GM18508 (cell line): ENCODE results near the gene TRAPPC2.

Experiments used
- ATAC-seq: cut with Tn5 transposase; IDR thresholded peaks from one replicate; pipeline ENCODE4 v1.9.1; 2021; ENCODE audit warnings: moderate number of reproducible peaks; ENCODE audit not compliant: insufficient read depth, unreplicated experiment

The TRAPPC2 gene

GRCh38 chrX:13734278-13735172 is at the start of gene TRAPPC2, which contains the start of gene OFD1:
TRAPPC2 (minus strand) TSS chrX:13734620; CDS start chrX:13719963, 14,657 bp downstream.
OFD1 (plus strand) TSS chrX:13734748; CDS start chrX:13735072, 324 bp downstream.
- peak; percentile 86 for ATAC-seq

GRCh38 chrX:13780868-13781427 is 46.5 kb upstream of the TRAPPC2 start:
- no peak for ATAC-seq

GRCh38 chrX:13778916-13779315 is 44.5 kb upstream of the TRAPPC2 start:
- ATAC-seq, result no peak

GRCh38 chrX:13776387-13776786 is 42.0 kb upstream of the TRAPPC2 start:
- no peak for ATAC-seq

GRCh38 chrX:13775837-13776236 is 41.4 kb upstream of the TRAPPC2 start:
- no peak for ATAC-seq

GRCh38 chrX:13774696-13775095 is 40.3 kb upstream of the TRAPPC2 start:
- ATAC-seq, result no peak

- ATAC-seq, result no peak
These were observed 35.7 kb upstream of the TRAPPC2 start for GRCh38 chrX:13770013-13770535.

GRCh38 chrX:13768939-13769338 is 34.5 kb upstream of the TRAPPC2 start:
- ATAC-seq, result no peak

- ATAC-seq, result no peak
These were observed 30.3 kb upstream of the TRAPPC2 start for GRCh38 chrX:13764765-13765164.

- no peak for ATAC-seq
These were observed 29.9 kb upstream of the TRAPPC2 start for GRCh38 chrX:13764281-13764680.

- no peak for ATAC-seq
These were observed 29.1 kb upstream of the TRAPPC2 start for GRCh38 chrX:13763489-13763888.

GRCh38 chrX:13761606-13762414 is 27.4 kb upstream of the TRAPPC2 start:
- no peak for ATAC-seq

GRCh38 chrX:13760426-13760825 is 26.0 kb upstream of the TRAPPC2 start:
- no peak for ATAC-seq

- peak; percentile 53 for ATAC-seq
These were observed 24.8 kb upstream of the TRAPPC2 start for GRCh38 chrX:13759152-13759718.

- no peak for ATAC-seq
These were observed 22.0 kb upstream of the TRAPPC2 start for GRCh38 chrX:13756381-13756780.

GRCh38 chrX:13755254-13755653 is 20.8 kb upstream of the TRAPPC2 start:
- ATAC-seq, result no peak

GRCh38 chrX:13754765-13755164 is 20.3 kb upstream of the TRAPPC2 start:
- ATAC-seq, result no peak

- no peak for ATAC-seq
These were observed 18.2 kb upstream of the TRAPPC2 start for GRCh38 chrX:13752646-13753045.

- ATAC-seq, result no peak
These were observed 17.7 kb upstream of the TRAPPC2 start for GRCh38 chrX:13752141-13752540.

- ATAC-seq, result no peak
These were observed 16.4 kb upstream of the TRAPPC2 start for GRCh38 chrX:13750812-13751211.
